GM13977 (cell line): ENCODE measurements around the gene CFAP107.

Experiments
- DNase-seq: peaks from one replicate; pipeline ENCODE4 v3.0.0; 2012; ENCODE audit warnings: low spot score
- in situ Hi-C: fragments of 300-500 bp; cut with MboI; formaldehyde crosslinking; loops from one replicate; pipeline ENCODE4 v1.12.0; 2022; ENCODE audit warnings: low sequenced_read_pairs, low pct_unique_long_range_greater_than_20kb, mixed read lengths, inconsistent platforms; ENCODE audit not compliant: unreplicated experiment
- TF ChIP-seq, protein P1 (sequence below): IDR thresholded peaks from 2 replicates; pipeline ENCODE4 v1.5.1; 2012; ENCODE audit warnings: mild to moderate bottlenecking, control low read depth; ENCODE audit not compliant: insufficient read depth; ENCODE audit errors: extremely low read depth, missing control alignments

The CFAP107 gene

DNA sequence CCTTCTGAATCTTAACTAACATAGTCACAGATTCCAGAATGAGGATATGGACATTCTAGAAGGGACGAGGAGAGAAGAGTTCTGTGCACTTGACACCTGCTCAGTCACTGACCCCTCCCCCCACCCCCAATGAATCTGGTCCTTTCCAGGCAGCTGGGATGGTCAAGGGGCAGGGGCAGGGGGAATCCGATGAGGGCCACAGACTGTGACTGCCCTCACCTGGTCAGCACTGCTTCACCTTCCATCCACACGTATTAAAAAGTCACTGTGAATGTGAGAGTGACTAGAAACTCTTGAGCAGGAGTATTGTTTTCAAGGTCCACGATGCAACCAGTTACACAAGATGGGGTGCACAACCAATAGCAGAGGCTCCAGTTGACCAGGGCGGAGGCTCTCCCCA lies 18.0 kb downstream of the CFAP107 start:
- in situ Hi-C loops = no loop called here
- no peak for DNase-seq
- TF ChIP-seq, protein P1, sequence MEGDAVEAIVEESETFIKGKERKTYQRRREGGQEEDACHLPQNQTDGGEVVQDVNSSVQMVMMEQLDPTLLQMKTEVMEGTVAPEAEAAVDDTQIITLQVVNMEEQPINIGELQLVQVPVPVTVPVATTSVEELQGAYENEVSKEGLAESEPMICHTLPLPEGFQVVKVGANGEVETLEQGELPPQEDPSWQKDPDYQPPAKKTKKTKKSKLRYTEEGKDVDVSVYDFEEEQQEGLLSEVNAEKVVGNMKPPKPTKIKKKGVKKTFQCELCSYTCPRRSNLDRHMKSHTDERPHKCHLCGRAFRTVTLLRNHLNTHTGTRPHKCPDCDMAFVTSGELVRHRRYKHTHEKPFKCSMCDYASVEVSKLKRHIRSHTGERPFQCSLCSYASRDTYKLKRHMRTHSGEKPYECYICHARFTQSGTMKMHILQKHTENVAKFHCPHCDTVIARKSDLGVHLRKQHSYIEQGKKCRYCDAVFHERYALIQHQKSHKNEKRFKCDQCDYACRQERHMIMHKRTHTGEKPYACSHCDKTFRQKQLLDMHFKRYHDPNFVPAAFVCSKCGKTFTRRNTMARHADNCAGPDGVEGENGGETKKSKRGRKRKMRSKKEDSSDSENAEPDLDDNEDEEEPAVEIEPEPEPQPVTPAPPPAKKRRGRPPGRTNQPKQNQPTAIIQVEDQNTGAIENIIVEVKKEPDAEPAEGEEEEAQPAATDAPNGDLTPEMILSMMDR = no peak

DNA sequence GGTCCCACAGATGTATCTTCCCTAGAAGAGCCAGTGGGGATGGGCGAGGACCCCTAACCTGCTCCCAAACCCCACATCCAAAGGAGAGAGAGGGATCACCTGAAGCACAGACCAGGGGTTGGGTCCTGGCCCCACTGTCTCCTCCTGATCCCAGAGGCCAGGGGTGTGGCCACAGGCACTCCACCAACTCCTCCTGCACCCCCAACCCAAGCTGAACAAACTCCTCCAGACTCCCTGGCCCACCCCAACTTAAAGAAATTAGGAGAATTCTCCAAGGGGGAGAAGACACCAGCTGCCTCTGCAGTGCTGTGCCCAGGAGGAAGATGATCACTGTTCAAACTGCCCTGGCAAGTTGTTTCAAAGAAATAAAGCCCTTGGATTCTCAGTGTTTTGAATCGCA lies 23.0 kb downstream of the CFAP107 start:
- no peak for DNase-seq
- TF ChIP-seq, protein P1 = no peak
- in situ Hi-C loops = no loop called here

DNA sequence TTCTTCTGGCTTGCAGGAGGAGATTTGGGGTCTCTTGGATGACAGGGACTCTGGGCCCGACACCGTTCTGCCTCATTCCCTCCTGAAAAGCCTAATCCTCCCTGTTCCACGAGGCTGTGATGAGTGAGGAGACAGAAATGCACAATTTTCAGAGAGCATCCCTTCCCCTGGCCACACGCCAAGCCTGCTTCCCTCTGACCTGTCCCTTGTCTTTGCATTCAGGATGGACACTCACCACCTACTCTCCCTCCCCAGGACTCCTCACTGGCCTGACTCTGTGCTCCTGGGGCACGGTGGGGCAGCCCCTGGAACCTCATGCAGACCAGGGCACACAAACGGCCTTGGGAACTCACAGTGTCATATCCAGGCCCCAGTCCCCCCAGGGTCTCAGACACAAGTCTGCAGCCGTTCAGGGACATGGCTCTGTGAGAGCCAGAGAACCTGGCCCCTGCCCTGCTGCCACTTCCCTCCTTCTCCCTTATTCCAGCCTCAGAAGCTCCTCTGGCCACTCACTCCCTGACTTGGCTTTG lies 24.0 kb downstream of the CFAP107 start:
- in situ Hi-C loops = no loop called here
- no peak for DNase-seq
- TF ChIP-seq, protein P1 = no peak

DNA sequence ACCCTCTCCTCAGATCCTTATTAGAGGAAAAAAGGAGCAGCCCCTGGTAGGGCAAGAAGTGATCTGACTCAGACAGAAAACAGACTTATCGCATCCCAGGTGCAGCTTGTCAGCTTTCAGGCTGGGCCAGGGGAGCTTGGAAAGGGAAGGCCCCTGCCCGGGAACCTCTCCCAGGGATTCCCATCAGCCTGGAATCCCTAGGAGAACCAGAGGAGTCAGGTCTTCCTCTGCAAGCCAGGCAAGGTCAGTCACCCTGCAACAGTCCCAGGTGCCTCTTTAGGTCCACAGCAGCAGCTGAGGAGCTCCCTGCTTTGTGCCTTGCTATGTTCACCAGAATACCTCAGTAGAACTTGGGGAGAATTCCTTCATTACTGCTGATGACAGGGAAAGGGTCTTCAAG lies 24.6 kb downstream of the CFAP107 start:
- TF ChIP-seq, protein P1 = no peak
- DNase-seq = no peak
- in situ Hi-C loops = no loop called here

DNA sequence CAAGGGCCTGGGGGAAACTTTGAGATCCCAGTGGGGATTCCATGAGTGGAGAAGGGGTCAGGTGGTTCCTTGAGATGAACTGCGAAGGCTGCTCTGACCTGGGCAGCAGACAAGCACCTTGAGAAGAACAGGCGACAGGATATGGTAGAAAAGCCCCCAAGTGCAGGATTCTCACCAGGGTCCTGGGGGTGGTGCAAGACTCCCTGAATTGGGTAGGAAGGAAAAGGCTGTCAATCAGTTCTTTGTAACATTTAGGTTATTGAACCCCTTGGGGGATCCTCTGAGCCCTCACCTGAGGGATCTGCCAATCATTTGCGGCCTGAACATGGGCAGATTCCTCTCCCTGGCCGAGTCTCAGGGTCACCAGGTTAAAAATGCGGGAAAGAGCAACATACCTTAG lies 25.2 kb downstream of the CFAP107 start:
- no peak for DNase-seq
- TF ChIP-seq, protein P1 = no peak
- in situ Hi-C loops = no loop called here

DNA sequence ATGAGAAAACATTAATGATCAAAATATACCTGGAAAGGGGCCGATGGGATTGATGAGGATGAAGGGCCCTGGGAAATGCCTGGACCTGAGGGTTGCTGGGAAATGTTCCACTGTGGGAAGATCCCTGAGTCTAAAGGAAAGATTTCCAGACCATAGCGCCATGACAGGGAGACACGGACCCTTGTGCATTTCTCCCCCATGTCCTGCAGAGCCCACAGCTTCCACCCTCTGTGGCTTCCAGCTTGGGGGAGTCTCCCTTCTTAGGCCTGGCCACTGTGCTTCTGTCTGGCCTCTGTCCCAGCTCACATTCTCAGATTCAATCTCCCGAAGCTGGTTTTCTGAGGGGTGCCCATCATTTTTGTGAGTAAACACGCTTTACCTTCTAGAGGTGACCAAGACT lies 26.5 kb downstream of the CFAP107 start:
- no peak for DNase-seq
- TF ChIP-seq, protein P1 = no peak
- in situ Hi-C loops = no loop called here

DNA sequence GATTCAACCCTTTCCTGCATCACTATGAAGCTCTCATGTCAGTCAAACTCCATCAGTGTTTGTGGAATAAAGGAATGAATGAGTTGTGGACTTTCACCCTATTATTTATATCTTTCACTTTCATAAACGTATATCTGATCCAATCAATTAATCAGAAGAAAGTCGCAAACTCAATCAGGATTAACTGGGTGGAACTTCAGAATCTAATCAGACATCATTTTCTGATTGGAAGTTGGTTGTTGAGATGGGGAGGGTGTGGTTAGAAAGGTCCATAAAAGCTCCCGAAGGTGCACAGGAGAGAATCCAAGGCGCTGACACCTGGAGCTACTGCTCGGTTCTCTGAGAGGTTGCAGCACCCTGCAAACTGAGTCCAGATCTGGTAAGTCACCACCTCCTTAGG lies 27.4 kb downstream of the CFAP107 start, which contains the start of gene PRAMEF12:
PRAMEF12 (plus strand) TSS at position 301 of the 400 bp plus-strand sequence. CDS start 1,130 bp downstream, outside the sequence.
- in situ Hi-C loops = no loop called here
- no peak for DNase-seq
- TF ChIP-seq, protein P1 = no peak
